HepG2 (cell line): Measurements from ENCODE around the gene FAM83C. TPM values are rescaled to one million over a fixed set of nuclear protein-coding genes. Genes with fewer than 3 reads are reported as not detected.

Experiments
- ARNT2 ChIP-seq: sonication (generic); formaldehyde crosslinking; IDR thresholded peaks from 2 replicates; pipeline ENCODE4 v1.8.0; 2022; ENCODE audit warnings: mild to moderate bottlenecking, low read depth, missing genetic modification reagents, moderate library complexity
- CEBPZ ChIP-seq: IDR thresholded peaks from 2 replicates; pipeline ENCODE4 v1.6.1; 2012; ENCODE audit warnings: low read length, improper control_type of control experiment
- DNMT3B ChIP-seq: conservative IDR thresholded peaks from 2 replicates; pipeline ENCODE4 v1.6.1; 2016; ENCODE audit warnings: missing biosample characterization, control low read depth
- DPF2 ChIP-seq: sonication (generic); formaldehyde crosslinking; IDR thresholded peaks from 2 replicates; pipeline ENCODE4 v1.4.0; 2020; ENCODE audit warnings: mild to moderate bottlenecking, low read depth, missing genetic modification reagents, borderline replicate concordance
- DR1 ChIP-seq: sonication (generic); formaldehyde crosslinking; IDR thresholded peaks from 2 replicates; pipeline ENCODE4 v1.8.0; 2021; ENCODE audit warnings: mild to moderate bottlenecking, missing genetic modification reagents, inconsistent platforms
- ELK4 ChIP-seq: sonication (generic); formaldehyde crosslinking; IDR thresholded peaks from 2 replicates; pipeline ENCODE4 v1.9.0; 2021; ENCODE audit warnings: missing genetic modification reagents, borderline replicate concordance
- FOXJ3 ChIP-seq: sonication (generic); formaldehyde crosslinking; IDR thresholded peaks from 2 replicates; pipeline ENCODE4 v1.4.0; 2020; ENCODE audit warnings: missing genetic modification reagents, mild to moderate bottlenecking, borderline replicate concordance
- GFI1 ChIP-seq: sonication (generic); formaldehyde crosslinking; IDR thresholded peaks from 2 replicates; pipeline ENCODE4 v1.5.0; 2020; ENCODE audit warnings: missing genetic modification reagents, mild to moderate bottlenecking, borderline replicate concordance
- GTF3A ChIP-seq: sonication (generic); formaldehyde crosslinking; conservative IDR thresholded peaks from 2 replicates; pipeline ENCODE4 v1.4.0; 2020; ENCODE audit warnings: mild to moderate bottlenecking, missing genetic modification reagents
- HOXD1 ChIP-seq: sonication (generic); formaldehyde crosslinking; IDR thresholded peaks from 2 replicates; pipeline ENCODE4 v1.5.0; 2020; ENCODE audit warnings: missing genetic modification reagents
- KDM4B ChIP-seq: sonication (generic); formaldehyde crosslinking; IDR thresholded peaks from 2 replicates; pipeline ENCODE4 v1.4.0; 2020; ENCODE audit warnings: missing genetic modification reagents
- MED8 ChIP-seq: sonication (generic); formaldehyde crosslinking; IDR thresholded peaks from 2 replicates; pipeline ENCODE4 v1.8.1; 2023; ENCODE audit warnings: mild to moderate bottlenecking, missing genetic modification reagents; ENCODE audit not compliant: insufficient replicate concordance
- MXD4 ChIP-seq: IDR thresholded peaks from 2 replicates; pipeline ENCODE4 v1.6.1; 2016; ENCODE audit warnings: mild to moderate bottlenecking, missing biosample characterization, missing genetic modification reagents
- MYNN ChIP-seq: sonication (generic); formaldehyde crosslinking; IDR thresholded peaks from 2 replicates; pipeline ENCODE4 v1.4.0; 2020; ENCODE audit warnings: mild to moderate bottlenecking, low read depth, missing genetic modification reagents
- NCOA5 ChIP-seq: sonication (generic); formaldehyde crosslinking; IDR thresholded peaks from 2 replicates; pipeline ENCODE4 v1.4.0; 2020; ENCODE audit warnings: missing genetic modification reagents
- NFE2L2 ChIP-seq: fragments of 150-350 bp; IDR thresholded peaks from 2 replicates; pipeline ENCODE4 v1.6.1; 2014; ENCODE audit warnings: low read length
- POLR2G ChIP-seq: fragments of 200-400 bp; formaldehyde crosslinking; IDR thresholded peaks from 2 replicates; pipeline ENCODE4 v1.6.1; 2018; ENCODE audit warnings: mild to moderate bottlenecking, low read depth, low read length, moderate library complexity
- RFXANK ChIP-seq: IDR thresholded peaks from 2 replicates; pipeline ENCODE4 v1.6.1; 2016
- RFXAP ChIP-seq: sonication (generic); formaldehyde crosslinking; IDR thresholded peaks from 2 replicates; pipeline ENCODE4 v1.4.0; 2020; ENCODE audit warnings: missing genetic modification reagents, borderline replicate concordance
- SRSF1 ChIP-seq: fragments of 200-400 bp; formaldehyde crosslinking; optimal IDR thresholded peaks from 2 replicates; pipeline ENCODE3; 2017; ENCODE audit warnings: mild to moderate bottlenecking, low read depth, low read length, moderate library complexity
- TFDP1 ChIP-seq: IDR thresholded peaks from 2 replicates; pipeline ENCODE4 v1.6.1; 2016; ENCODE audit warnings: missing compliant biosample characterization, missing genetic modification reagents, borderline replicate concordance
- ZC3H13 ChIP-seq: sonication (generic); formaldehyde crosslinking; IDR thresholded peaks from 2 replicates; pipeline ENCODE4 v1.8.1; 2023; ENCODE audit warnings: mild to moderate bottlenecking, missing genetic modification reagents, moderate library complexity
- ZNF510 ChIP-seq: sonication (generic); formaldehyde crosslinking; IDR thresholded peaks from 2 replicates; pipeline ENCODE4 v1.4.0; 2020; ENCODE audit warnings: low read depth, mild to moderate bottlenecking, missing genetic modification reagents
- ZNF562 ChIP-seq: sonication (generic); formaldehyde crosslinking; IDR thresholded peaks from 2 replicates; pipeline ENCODE4 v1.8.0; 2022; ENCODE audit warnings: missing genetic modification reagents, borderline replicate concordance
- ZNF569 ChIP-seq: sonication (generic); formaldehyde crosslinking; IDR thresholded peaks from 2 replicates; pipeline ENCODE4 v1.5.0; 2020; ENCODE audit warnings: mild to moderate bottlenecking, missing genetic modification reagents, moderate library complexity, borderline replicate concordance
- ZNF792 ChIP-seq: IDR thresholded peaks from 2 replicates; pipeline ENCODE4 v1.6.1; 2016
- ZNF850 ChIP-seq: sonication (generic); formaldehyde crosslinking; conservative IDR thresholded peaks from 2 replicates; pipeline ENCODE4 v1.9.0; 2021; ENCODE audit warnings: mild to moderate bottlenecking, missing genetic modification reagents
- polyA plus RNA-seq, 8 experiments: library from polyadenylated mRNA; depleted of rRNA in 3 of 8; stranded (reverse) in 7 of 8; unstranded in 1 of 8; fragments of >200 nt; fragmentation: Illumina TruSeq in 4 of 8; extraction: Trizol in 4 of 8; gene quantifications; 2 replicates each; pipeline versions ENCODE4 v1.2.1 to v1.2.3, GENCODE V29; 2011 to 2016; ENCODE audit warnings: low read depth in 4 of 8, missing spikeins in 1 of 8, mixed read lengths in 1 of 8; ENCODE audit not compliant: insufficient read depth in 1 of 8
- total RNA-seq, 5 experiments: library from RNA; depleted of rRNA; stranded (reverse); fragments of >200 nt; fragmentation: Illumina TruSeq; extraction: Trizol; gene quantifications; 2 replicates each; pipeline ENCODE4 v1.2.3, GENCODE V29; 2016; ENCODE audit warnings: low read depth in 1 of 5

Gene FAM83C
- total and polyA plus RNA-seq, 2 of the 13 experiments (the other 11 are each of a cell fraction or from before 2014, with no cell fraction given): 0.04 TPM; not detected in 1

GRCh38 chr20:35306931-35307517 lies 14.8 kb upstream of the FAM83C start (continued):
- TF ChIP-seq ZC3H13 (CRISPR knock-in tag) (no peak), GFI1 (CRISPR knock-in tag) (no peak), FOXJ3 (CRISPR knock-in tag) (no peak), POLR2G (no peak), ZNF562 (CRISPR knock-in tag) (no peak), HOXD1 (CRISPR knock-in tag) (no peak), ZNF850 (CRISPR knock-in tag) (no peak), NFE2L2 (no peak), RFXAP (CRISPR knock-in tag) (no peak; the same call in 1 of the 2 replicates), ZNF510 (CRISPR knock-in tag) (no peak), ARNT2 (CRISPR knock-in tag) (no peak), NCOA5 (CRISPR knock-in tag) (no peak), MED8 (CRISPR knock-in tag) (no peak), RFXANK (CRISPR knock-in tag) (no peak), ZNF569 (CRISPR knock-in tag) (no peak), DR1 (CRISPR knock-in tag) (no peak), KDM4B (CRISPR knock-in tag) (no peak), MYNN (no peak), TFDP1 (CRISPR knock-in tag) (no peak), GTF3A (no peak), ZNF792 (CRISPR knock-in tag) (no peak), DNMT3B (CRISPR knock-in tag) (no peak), ELK4 (no peak), DPF2 (CRISPR knock-in tag) (no peak), MXD4 (no peak), SRSF1 (no peak), CEBPZ (no peak)
